ENCODE measurements around the gene MDGA2. TPM values are rescaled to one million over a fixed set of nuclear protein-coding genes. Genes with fewer than 3 reads are reported as not detected.
"Not testable (repeated sequence)": the region's sequence is repeated elsewhere in the genome, so short reads cannot be mapped to it uniquely, and the experiment has no call there.

The MDGA2 gene
- total RNA-seq, 1 donor from 2014 or later: 0.75 TPM

GRCh38 chr14:47252802-47253201, 422.6 kb downstream of the MDGA2 start:
- Histone ChIP-seq H3K27me3 (ENCODE audit: control insufficient read depth, insufficient read depth, low read length) (no peaks in the 10 kb centered on the region), H3K4me3 (ENCODE audit: low read depth, low read length) (no peak overlapping the region), H3K36me3 (ENCODE audit: control insufficient read depth, insufficient read depth, low read length) (no peaks in the 10 kb centered on the region)
- no peak for DNase-seq (ENCODE audit: low read depth)
- TF ChIP-seq CTCF (IDR thresholded peaks at IDR 0.05; ENCODE audit: insufficient read depth, low read length, poor library complexity, severe bottlenecking): no peak

GRCh38 chr14:47246367-47246766, 429.0 kb downstream of the MDGA2 start:
- Histone ChIP-seq H3K4me3 (ENCODE audit: low read depth, low read length) (no peak overlapping the region), H3K36me3 (ENCODE audit: control insufficient read depth, insufficient read depth, low read length) (no peaks in the 10 kb centered on the region), H3K27me3 (ENCODE audit: control insufficient read depth, insufficient read depth, low read length) (no peaks in the 10 kb centered on the region)
- no peak for TF ChIP-seq CTCF (IDR thresholded peaks at IDR 0.05; ENCODE audit: insufficient read depth, low read length, poor library complexity, severe bottlenecking)
- DNase-seq (ENCODE audit: low read depth): no peak

GRCh38 chr14:47242579-47242978, 432.8 kb downstream of the MDGA2 start:
- not testable (repeated sequence) for DNase-seq (ENCODE audit: low read depth); H3K27me3 ChIP-seq (ENCODE audit: control insufficient read depth, insufficient read depth, low read length); H3K36me3 ChIP-seq (ENCODE audit: control insufficient read depth, insufficient read depth, low read length); H3K4me3 ChIP-seq (ENCODE audit: low read depth, low read length)

- no peak for TF ChIP-seq CTCF (IDR thresholded peaks at IDR 0.05; ENCODE audit: insufficient read depth, low read length, poor library complexity, severe bottlenecking)
- H3K4me3 ChIP-seq (ENCODE audit: low read depth, low read length): no peak overlapping the region
- no peaks in the 10 kb centered on the region for H3K36me3 ChIP-seq (ENCODE audit: control insufficient read depth, insufficient read depth, low read length)
- DNase-seq (ENCODE audit: low read depth): no peak
- H3K27me3 ChIP-seq (ENCODE audit: control insufficient read depth, insufficient read depth, low read length): no peaks in the 10 kb centered on the region
Observed at GRCh38 chr14:47240748-47241437, 434.5 kb downstream of the MDGA2 start.

GRCh38 chr14:47235619-47236018, 439.8 kb downstream of the MDGA2 start:
- no peak overlapping the region for H3K4me3 ChIP-seq (ENCODE audit: low read depth, low read length)

GRCh38 chr14:47226877-47227520, 448.4 kb downstream of the MDGA2 start:
- Histone ChIP-seq H3K27me3 (ENCODE audit: control insufficient read depth, insufficient read depth, low read length) (no peaks in the 10 kb centered on the region), H3K36me3 (ENCODE audit: control insufficient read depth, insufficient read depth, low read length) (no peaks in the 10 kb centered on the region), H3K4me3 (ENCODE audit: low read depth, low read length) (no peak overlapping the region)
- DNase-seq (ENCODE audit: low read depth): no peak
- TF ChIP-seq CTCF (IDR thresholded peaks at IDR 0.05; ENCODE audit: insufficient read depth, low read length, poor library complexity, severe bottlenecking): no peak

More at GRCh38 chr14:47235619-47236018, 439.8 kb downstream of the MDGA2 start:
- DNase-seq (ENCODE audit: low read depth): no peak
- no peak for TF ChIP-seq CTCF (IDR thresholded peaks at IDR 0.05; ENCODE audit: insufficient read depth, low read length, poor library complexity, severe bottlenecking)
- no peaks in the 10 kb centered on the region for H3K27me3 ChIP-seq (ENCODE audit: control insufficient read depth, insufficient read depth, low read length)
- H3K36me3 ChIP-seq (ENCODE audit: control insufficient read depth, insufficient read depth, low read length): no peaks in the 10 kb centered on the region

All from kidney epithelial cell (primary cell).